Epithelial cell of esophagus (primary cell): ENCODE results near the gene UROD.
"Not testable (repeated sequence)": the region's sequence is repeated elsewhere in the genome, so short reads cannot be mapped to it uniquely, and the experiment has no call there.

Experiments
- DNase-seq: peaks from one replicate; pipeline ENCODE4 v3.0.0; 2010; ENCODE audit warnings: low read depth
- H3K4me3 ChIP-seq: 2 replicates; pipeline ENCODE4 v1.5.1; 2011; ENCODE audit warnings: mild to moderate bottlenecking, low read length, control low read depth
- CTCF ChIP-seq: IDR thresholded peaks from 2 replicates; pipeline ENCODE4 v1.5.1; 2011; ENCODE audit warnings: low read depth, mild to moderate bottlenecking, low read length, control low read depth, inconsistent platforms; ENCODE audit not compliant: insufficient read depth; ENCODE audit errors: missing control alignments

UROD gene

GRCh38 chr1:45011837-45012638 lies at the start of gene UROD:
UROD (plus strand) TSS chr1:45012254; CDS start chr1:45012266, 12 bp downstream.
- H3K4me3 ChIP-seq: peak within 1 kb of the TSS; percentile 89
- TF ChIP-seq CTCF: no peak

GRCh38 chr1:44962729-44963128 lies 49.3 kb upstream of the UROD start:
- TF ChIP-seq CTCF: no peak
- DNase-seq: no peak
- H3K4me3 ChIP-seq: no peak overlapping the region

More at GRCh38 chr1:45011837-45012638, at the start of gene UROD:
- DNase-seq: peak; percentile 97

GRCh38 chr1:44964396-44964795 lies 47.7 kb upstream of the UROD start:
- peak; percentile 46 for DNase-seq
- TF ChIP-seq CTCF: no peak
- H3K4me3 ChIP-seq: no peak overlapping the region

- H3K4me3 ChIP-seq: no peak overlapping the region
- DNase-seq: no peak
Measured at GRCh38 chr1:44970317-44970716, 41.7 kb upstream of the UROD start.

GRCh38 chr1:44973645-44974044 lies 38.4 kb upstream of the UROD start:
- no peak overlapping the region for H3K4me3 ChIP-seq
- no peak for TF ChIP-seq CTCF
- no peak for DNase-seq

More at GRCh38 chr1:44970317-44970716, 41.7 kb upstream of the UROD start:
- no peak for TF ChIP-seq CTCF

GRCh38 chr1:44976252-44976651 lies 35.8 kb upstream of the UROD start:
- DNase-seq: no peak
- no peak overlapping the region for H3K4me3 ChIP-seq
- no peak for TF ChIP-seq CTCF

GRCh38 chr1:44977372-44977771 lies 34.7 kb upstream of the UROD start:
- not testable (repeated sequence) for DNase-seq, H3K4me3 ChIP-seq
